Lower leg skin (tissue), 3 donors: ENCODE measurements around the gene KCNT2.

Experiments
- CTCF ChIP-seq, 3 donors: fragments of 450-650 bp; IDR thresholded peaks; one replicate each; pipeline ENCODE4 v1.5.1; 2016; ENCODE audit warnings: antibody characterized with exemption in 3 of 3, mild to moderate bottlenecking in 3 of 3, moderate library complexity in 2 of 3
- POLR2A ChIP-seq, 2 donors: fragments of 450-650 bp; IDR thresholded peaks; one replicate each; pipeline ENCODE4 v1.6.1; 2016 to 2017; ENCODE audit warnings: antibody characterized with exemption in 2 of 2, mild to moderate bottlenecking in 1 of 2, moderate library complexity in 1 of 2

GRCh38 chr1:196502437-196502836, 105.8 kb downstream of the KCNT2 start:
- TF ChIP-seq CTCF (IDR thresholded peaks at IDR 0.05) (no peak), POLR2A (IDR thresholded peaks at IDR 0.05) (no peak)
